ENCODE measurements around the gene KLK15.

KLK15 gene

DNA sequence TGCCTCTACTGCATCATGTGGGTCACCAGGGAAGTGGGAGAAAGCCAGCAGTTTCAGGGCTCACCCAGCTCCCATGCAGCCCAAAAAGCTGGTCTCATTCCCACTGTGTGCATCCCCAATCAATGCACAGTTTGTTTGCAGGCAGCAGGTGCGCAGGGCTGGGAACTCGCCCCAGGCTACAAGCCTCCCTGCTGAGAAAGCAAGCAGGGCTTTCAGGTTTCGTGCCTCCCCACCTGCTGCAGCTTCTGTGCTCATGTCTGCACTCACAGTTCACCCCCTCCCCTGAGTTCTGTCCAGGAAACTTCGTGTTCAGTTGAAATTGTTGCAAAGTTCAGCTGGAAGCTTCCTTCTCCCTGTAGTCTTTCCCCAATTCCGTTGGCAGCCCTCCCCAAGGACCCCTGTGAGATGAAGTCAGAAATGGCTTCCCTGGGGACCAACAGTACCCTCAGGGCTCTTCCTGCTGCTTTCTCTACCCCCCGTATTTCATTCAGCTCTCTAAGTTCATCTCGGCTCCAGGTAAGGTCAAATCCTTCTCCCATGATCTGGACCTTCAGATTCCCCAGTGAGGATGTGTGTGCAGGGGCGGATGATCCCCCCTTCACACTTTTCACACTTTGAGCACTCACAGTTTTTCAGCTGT is 11.0 kb upstream of the KLK15 start:
- in situ Hi-C loops (cut with MboI; ENCODE audit: low sequenced_read_pairs), result no loop called here

DNA sequence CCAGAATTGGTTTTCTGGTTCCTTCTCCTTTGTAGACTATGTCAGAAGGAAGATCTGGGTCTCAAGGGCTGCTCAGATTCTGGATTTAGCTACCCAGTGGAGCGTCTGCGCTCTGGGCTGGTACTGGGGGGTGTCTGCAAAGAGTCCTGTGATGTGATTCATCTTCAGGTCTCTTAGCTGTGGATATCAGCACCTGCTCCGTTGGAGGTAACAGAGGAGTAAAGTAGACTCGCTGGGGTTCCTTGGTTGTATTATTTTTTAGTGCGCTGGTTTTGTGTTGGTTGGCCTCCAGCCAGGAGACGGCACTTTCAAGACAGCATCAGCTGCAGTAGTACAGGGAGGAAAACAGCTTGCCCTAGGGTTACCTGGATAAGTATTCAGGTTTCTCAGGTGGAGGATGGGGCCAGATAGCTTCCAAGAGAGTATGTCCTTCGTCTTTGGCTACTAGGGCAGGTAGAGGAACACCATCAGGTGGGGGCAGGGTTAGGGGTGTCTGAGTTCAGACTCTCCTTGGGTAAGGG is 10.4 kb upstream of the KLK15 start:
- in situ Hi-C loops (cut with MboI; ENCODE audit: low sequenced_read_pairs), result no loop called here

DNA sequence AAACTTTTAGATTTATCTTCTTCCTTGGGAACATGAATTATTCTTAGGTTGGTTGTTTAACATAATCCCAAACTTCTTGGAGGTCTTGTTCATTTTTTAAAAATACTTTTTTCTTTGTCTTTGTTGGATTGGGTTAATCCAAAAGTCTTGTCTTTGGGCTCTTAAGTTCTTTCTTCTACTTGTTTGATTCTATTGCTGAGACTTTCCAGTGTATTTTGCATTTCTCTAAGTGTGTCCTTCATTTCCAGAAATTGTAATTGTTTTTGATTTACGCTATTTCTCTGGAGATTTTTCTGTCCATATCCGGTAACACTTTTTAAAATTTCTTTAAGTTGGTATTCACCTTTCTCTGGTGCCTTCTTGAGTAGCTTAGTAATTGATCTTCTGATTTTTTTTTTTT is 9.8 kb upstream of the KLK15 start:
- in situ Hi-C loops (cut with MboI; ENCODE audit: low sequenced_read_pairs), result no loop called here

GRCh38 chr19:50842130-50842529 is 8.8 kb upstream of the KLK15 start:
- in situ Hi-C loops (cut with MboI; ENCODE audit: low sequenced_read_pairs), result no loop called here

DNA sequence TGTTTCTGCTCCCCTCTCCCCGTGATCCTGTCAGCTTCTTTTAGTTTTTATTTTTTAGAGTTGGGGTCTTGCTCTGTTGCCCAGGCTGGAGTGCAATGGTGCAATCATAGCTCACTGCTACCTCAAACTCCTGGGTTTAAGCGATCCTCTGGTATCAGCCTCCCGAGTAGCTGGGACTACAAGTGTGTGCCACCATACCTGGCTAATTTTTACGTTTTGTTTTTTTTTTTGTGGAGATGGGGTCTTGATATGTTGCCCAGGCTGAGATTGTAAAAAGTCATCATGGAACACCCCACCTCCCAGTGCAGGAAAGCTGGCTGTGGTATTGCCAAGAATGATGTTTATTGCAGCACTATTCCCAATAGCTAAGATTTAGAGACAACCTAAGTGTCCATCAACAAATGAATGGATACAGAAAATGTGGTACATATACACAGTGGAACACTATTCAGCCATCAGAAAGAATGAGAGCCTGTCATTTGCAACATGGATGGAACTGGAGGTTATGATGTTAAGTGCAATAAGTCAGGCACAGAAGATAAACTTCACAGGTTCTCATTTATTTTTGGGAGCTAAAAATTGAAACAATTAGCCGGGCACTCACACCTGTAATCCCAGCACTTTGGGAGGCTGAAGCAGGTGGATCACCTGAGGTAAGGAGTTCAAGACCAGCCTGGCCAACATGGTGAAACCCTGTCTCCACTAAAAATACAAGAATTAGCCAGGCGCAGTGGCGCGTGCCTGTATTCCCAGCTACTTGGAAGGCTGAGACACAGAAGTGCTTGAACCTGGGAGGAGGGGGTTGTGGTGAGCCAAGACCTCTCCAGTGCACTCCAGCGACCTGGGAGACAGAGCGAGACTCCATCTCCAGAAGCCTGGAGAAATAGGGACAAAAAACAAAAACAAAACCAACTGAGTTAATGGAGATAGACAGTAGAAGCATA is 6.6 kb upstream of the KLK15 start:
- in situ Hi-C loops (cut with MboI; ENCODE audit: low sequenced_read_pairs), result no loop called here

- in situ Hi-C loops (cut with MboI; ENCODE audit: low sequenced_read_pairs), result no loop called here
Observed at GRCh38 chr19:50838239-50838638, 4.9 kb upstream of the KLK15 start.

DNA sequence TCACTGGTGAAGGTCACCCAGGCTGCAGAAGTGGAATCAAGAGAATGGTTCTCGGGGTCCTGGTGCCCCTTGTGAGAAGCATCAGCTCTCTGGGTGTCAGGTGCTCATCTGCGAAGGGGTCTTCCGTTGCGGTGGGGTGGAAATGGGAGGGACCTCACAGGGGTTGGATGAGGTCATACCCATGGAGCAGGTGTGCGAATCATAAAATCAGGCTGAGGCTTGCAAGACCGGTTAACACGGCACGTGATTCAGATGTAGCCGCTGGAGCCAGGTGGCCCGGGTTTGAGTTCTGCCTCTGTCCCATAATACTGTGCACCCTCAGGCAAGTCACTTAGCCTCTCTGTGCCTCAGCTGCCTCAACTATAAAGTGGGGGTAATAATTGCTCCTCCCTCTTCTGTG is 3.9 kb upstream of the KLK15 start:
- in situ Hi-C loops (cut with MboI; ENCODE audit: low sequenced_read_pairs), result no loop called here

DNA sequence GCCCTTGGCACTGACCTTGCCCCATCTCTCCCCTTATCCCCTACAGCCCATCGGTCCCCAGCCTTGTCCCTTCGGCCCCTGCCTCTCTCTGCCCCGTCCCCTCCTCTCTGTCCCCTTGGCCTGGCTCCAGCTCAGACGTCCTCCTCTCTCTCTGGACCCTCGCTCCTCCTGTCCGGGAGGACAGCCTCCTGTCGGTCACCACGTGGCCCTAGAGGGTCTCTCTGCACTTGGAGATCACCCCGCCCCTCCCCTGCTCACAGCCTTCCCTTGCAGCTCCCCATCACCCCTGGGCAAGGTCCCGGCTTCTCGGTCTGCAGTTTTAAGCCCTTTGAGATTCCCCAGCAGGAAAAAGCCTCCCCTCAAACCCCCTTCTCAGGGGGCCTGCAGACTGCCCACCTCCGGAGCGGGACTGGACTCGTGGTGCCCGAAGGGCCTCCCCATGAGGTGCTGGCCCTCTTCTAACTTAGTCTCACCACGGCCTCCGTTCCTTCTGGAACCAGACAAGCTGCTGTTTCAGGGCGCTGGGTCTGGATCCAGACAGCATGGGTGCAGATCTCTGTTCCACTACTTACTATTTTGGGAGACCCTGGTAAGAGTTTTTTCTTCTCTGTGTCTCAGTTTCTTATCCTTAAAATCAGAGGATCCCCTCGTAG is 3.3 kb upstream of the KLK15 start:
- in situ Hi-C loops (cut with MboI; ENCODE audit: low sequenced_read_pairs), result no loop called here

GRCh38 chr19:50835785-50836542 is 2.6 kb upstream of the KLK15 start:
- in situ Hi-C loops (cut with MboI; ENCODE audit: low sequenced_read_pairs), result no loop called here

- in situ Hi-C loops (cut with MboI; ENCODE audit: low sequenced_read_pairs), result no loop called here
Observed at GRCh38 chr19:50835103-50835784, 1.9 kb upstream of the KLK15 start.

GRCh38 chr19:50833802-50834167 is 411 bp upstream of the KLK15 start:
- in situ Hi-C loops (cut with MboI; ENCODE audit: low sequenced_read_pairs), result no loop called here

DNA sequence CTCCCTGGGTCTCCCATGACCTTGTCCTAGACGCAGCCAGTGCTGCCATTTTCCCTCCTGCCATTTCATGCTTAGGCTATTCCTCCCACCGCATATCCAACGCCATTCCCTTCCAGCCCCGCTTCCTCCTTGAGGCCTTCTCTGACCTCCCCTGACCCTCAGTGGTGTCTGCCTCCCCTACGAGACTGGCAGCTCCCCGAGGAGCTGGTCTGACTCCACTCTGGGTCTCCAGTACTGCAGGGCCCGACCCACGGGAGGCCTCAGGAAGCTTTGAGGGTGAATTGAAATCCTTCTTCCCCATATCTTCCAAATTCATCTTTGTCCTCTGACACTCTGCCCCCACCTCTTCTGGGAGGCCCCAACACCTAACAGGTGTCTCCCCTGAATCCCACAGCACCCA is 708 bp downstream of the KLK15 start:
- in situ Hi-C loops (cut with MboI; ENCODE audit: low sequenced_read_pairs), result no loop called here

DNA sequence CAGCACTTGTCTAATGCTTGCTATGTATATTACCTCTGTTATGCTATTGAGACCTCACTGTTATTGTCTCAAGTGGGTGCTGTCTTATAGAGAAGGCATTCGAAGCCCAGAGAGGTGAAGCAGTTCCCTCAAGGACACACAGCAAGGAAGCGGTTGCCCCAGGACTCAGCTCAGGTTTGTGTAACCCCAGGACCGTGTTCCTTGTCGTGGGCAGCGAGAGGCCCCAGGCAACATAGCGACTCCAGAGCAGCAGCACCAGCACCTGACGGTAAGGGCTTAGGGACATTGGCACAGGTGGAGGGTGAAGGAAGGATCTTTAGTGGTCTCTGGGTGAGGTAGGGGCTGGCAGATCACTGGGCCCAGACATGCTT is 2.4 kb downstream of the KLK15 start:
- in situ Hi-C loops (cut with MboI; ENCODE audit: low sequenced_read_pairs), result no loop called here

- in situ Hi-C loops (cut with MboI; ENCODE audit: low sequenced_read_pairs), result no loop called here
Observed at GRCh38 chr19:50830266-50831025, 2.9 kb downstream of the KLK15 start.

- in situ Hi-C loops (cut with MboI; ENCODE audit: low sequenced_read_pairs), result no loop called here
Observed at GRCh38 chr19:50829801-50830200, 3.6 kb downstream of the KLK15 start.

DNA sequence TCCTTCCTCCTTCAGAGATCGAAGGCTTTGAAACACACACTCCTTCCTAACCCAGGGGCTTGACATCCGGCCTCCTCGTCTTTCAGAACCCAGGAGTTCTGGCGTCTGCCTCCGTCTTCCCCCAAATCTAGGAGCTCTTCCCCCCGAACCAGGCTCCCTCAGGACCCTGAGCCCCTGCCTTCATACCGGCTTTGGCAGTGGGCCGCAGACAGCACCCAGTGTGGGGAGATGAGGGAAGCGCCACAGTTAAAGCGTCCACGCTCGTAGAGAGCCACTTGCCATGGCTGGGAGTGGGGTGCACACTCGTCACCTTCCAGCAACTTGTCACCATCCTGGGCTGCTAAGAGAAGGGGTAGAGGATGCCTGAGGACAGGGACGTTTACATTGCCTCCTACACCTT is 5.9 kb downstream of the KLK15 start:
- in situ Hi-C loops (cut with MboI; ENCODE audit: low sequenced_read_pairs), result no loop called here

DNA sequence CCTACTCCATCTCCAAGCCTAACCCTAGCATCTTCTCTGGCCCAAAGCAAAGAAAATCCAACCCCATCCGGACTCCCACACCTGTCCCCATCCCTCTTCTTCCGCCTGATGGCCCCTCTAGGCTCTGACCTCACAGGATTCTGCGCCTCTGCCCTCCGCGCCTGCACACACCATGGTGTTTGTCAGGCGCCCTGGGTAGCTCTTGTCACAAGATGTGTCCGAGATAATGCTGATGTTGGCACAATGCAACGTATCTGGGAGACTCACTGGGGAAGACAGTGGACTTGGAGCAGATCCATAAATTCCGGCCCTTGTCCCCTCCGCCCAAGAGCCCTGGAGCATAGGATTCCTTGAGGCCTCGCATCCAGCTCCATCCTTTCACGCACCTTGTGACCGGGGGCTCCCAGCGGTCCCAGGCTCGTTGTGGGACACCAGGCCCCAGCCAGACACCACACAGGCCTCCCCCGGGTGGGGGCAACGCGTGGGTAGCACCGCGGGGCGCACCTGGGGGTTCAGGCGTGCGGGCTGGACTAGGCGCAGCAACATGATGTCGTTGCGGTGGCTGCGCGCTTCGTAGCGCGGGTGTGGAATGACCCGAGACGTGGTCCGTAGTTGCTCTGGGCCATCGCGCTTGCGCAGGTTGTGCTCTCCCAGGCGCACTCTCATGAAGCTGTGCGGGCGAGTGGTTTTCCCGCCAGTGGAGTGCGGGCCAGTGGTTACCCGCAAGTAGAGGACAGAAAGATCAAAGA is 6.7 kb downstream of the KLK15 start:
- in situ Hi-C loops (cut with MboI; ENCODE audit: low sequenced_read_pairs), result no loop called here

GRCh38 chr19:50823389-50824042 is 9.9 kb downstream of the KLK15 start, which contains the start of gene KLK1:
TSS of gene KLK1 (minus strand) at chr19:50823787. CDS start at chr19:50823748, 39 bp downstream.
- in situ Hi-C loops (cut with MboI; ENCODE audit: low sequenced_read_pairs), result no loop called here
